ENCODE measurements around the gene SEC31B. TPM values are rescaled to one million over a fixed set of nuclear protein-coding genes. Genes with fewer than 3 reads are reported as not detected.

Gene SEC31B
- 18.3 and 19.6 TPM in 2 replicates for total RNA-seq
- long read RNA-seq, partial matches to known transcripts: 1 of 3 reads
- long read RNA-seq, other reads (novel, unspliced or antisense): 1 of 3 reads

- TF ChIP-seq CTCF (IDR thresholded peaks at IDR 0.05): no peak
- peak within 1 kb of the TSS; percentile 50 for H3K27ac Mint-ChIP-seq (ENCODE audit: unreplicated experiment)
- no peaks in the 10 kb centered on the region for H3K9me3 Mint-ChIP-seq (ENCODE audit: unreplicated experiment)
- H3K4me3 Mint-ChIP-seq (ENCODE audit: unreplicated experiment): peak within 1 kb of the TSS; percentile 78
- H3K27me3 Mint-ChIP-seq (ENCODE audit: unreplicated experiment): no peaks in the 10 kb centered on the region
- H3K36me3 Mint-ChIP-seq (ENCODE audit: unreplicated experiment): peaks cover 15% of the 10 kb centered on the region
- H3K4me1 Mint-ChIP-seq (ENCODE audit: unreplicated experiment): peaks cover 21% of the 10 kb centered on the region
- no peak for DNase-seq (ENCODE audit: extremely low spot score, unreplicated experiment)
Observed at GRCh38 chr10:100519311-100520051, at the start of gene SEC31B. TSS of gene SEC31B (minus strand) at chr10:100519861. CDS start at chr10:100516952, 2,909 bp downstream.

GRCh38 chr10:100568912-100569311, 49.3 kb upstream of the SEC31B start:
- Mint-ChIP-seq H3K27me3 (ENCODE audit: unreplicated experiment) (peaks cover 47% of the 10 kb centered on the region), H3K36me3 (ENCODE audit: unreplicated experiment) (no peaks in the 10 kb centered on the region), H3K4me1 (ENCODE audit: unreplicated experiment) (no peaks in the 10 kb centered on the region), H3K4me3 (ENCODE audit: unreplicated experiment) (no peak overlapping the region), H3K9me3 (ENCODE audit: unreplicated experiment) (no peaks in the 10 kb centered on the region), H3K27ac (ENCODE audit: unreplicated experiment) (no peak overlapping the region)
- peak; percentile 68 for DNase-seq (ENCODE audit: extremely low spot score, unreplicated experiment)
- TF ChIP-seq CTCF (IDR thresholded peaks at IDR 0.05): no peak

- H3K27me3 Mint-ChIP-seq (ENCODE audit: unreplicated experiment): peaks cover 40% of the 10 kb centered on the region
- no peak for TF ChIP-seq CTCF (IDR thresholded peaks at IDR 0.05)
- no peaks in the 10 kb centered on the region for H3K36me3 Mint-ChIP-seq (ENCODE audit: unreplicated experiment)
- H3K27ac Mint-ChIP-seq (ENCODE audit: unreplicated experiment): no peak overlapping the region
- H3K4me3 Mint-ChIP-seq (ENCODE audit: unreplicated experiment): no peak overlapping the region
- no peaks in the 10 kb centered on the region for H3K9me3 Mint-ChIP-seq (ENCODE audit: unreplicated experiment)
- peak; percentile 48 for DNase-seq (ENCODE audit: extremely low spot score, unreplicated experiment)
- no peaks in the 10 kb centered on the region for H3K4me1 Mint-ChIP-seq (ENCODE audit: unreplicated experiment)
Observed at GRCh38 chr10:100567826-100568225, 48.2 kb upstream of the SEC31B start.

- no peak overlapping the region for H3K27ac Mint-ChIP-seq (ENCODE audit: unreplicated experiment)
- H3K4me3 Mint-ChIP-seq (ENCODE audit: unreplicated experiment): no peak overlapping the region
- DNase-seq (ENCODE audit: extremely low spot score, unreplicated experiment): peak; percentile 78
- TF ChIP-seq CTCF (IDR thresholded peaks at IDR 0.05): no peak
- no peaks in the 10 kb centered on the region for H3K4me1 Mint-ChIP-seq (ENCODE audit: unreplicated experiment)
- no peaks in the 10 kb centered on the region for H3K9me3 Mint-ChIP-seq (ENCODE audit: unreplicated experiment)
- H3K36me3 Mint-ChIP-seq (ENCODE audit: unreplicated experiment): no peaks in the 10 kb centered on the region
- H3K27me3 Mint-ChIP-seq (ENCODE audit: unreplicated experiment): peaks cover 38% of the 10 kb centered on the region
Observed at GRCh38 chr10:100567249-100567648, 47.6 kb upstream of the SEC31B start.

- H3K27ac Mint-ChIP-seq (ENCODE audit: unreplicated experiment): no peak overlapping the region
Observed at GRCh38 chr10:100566561-100566960, 46.9 kb upstream of the SEC31B start.

More at GRCh38 chr10:100566561-100566960, 46.9 kb upstream of the SEC31B start:
- peak; percentile 67 for DNase-seq (ENCODE audit: extremely low spot score, unreplicated experiment)
- Mint-ChIP-seq H3K9me3 (ENCODE audit: unreplicated experiment) (no peaks in the 10 kb centered on the region), H3K4me3 (ENCODE audit: unreplicated experiment) (no peak overlapping the region), H3K27me3 (ENCODE audit: unreplicated experiment) (peaks cover 38% of the 10 kb centered on the region), H3K4me1 (ENCODE audit: unreplicated experiment) (no peaks in the 10 kb centered on the region), H3K36me3 (ENCODE audit: unreplicated experiment) (no peaks in the 10 kb centered on the region)
- TF ChIP-seq CTCF (IDR thresholded peaks at IDR 0.05): no peak
